DOHH2 (cell line): ENCODE results near the gene ZNRF4.

ENCODE experiments used
- H3F3A ChIP-seq: fragments of 200-600 bp; sonication (generic), shearing (Covaris generic); 2 replicates; pipeline ENCODE4 v1.6.0; 2016; ENCODE audit warnings: antibody characterized with exemption, mild to moderate bottlenecking; ENCODE audit not compliant: control insufficient read depth, insufficient read depth
- H3K27ac ChIP-seq: fragments of 200-600 bp; sonication (generic); 2 replicates; pipeline ENCODE4 v1.5.1; 2014; ENCODE audit warnings: low read depth, mild to moderate bottlenecking, low read length, moderate library complexity
- H3K27me3 ChIP-seq: fragments of 200-600 bp; sonication (generic); 2 replicates; pipeline ENCODE4 v1.6.1; 2014; ENCODE audit warnings: mild to moderate bottlenecking, low read length, mixed read lengths; ENCODE audit not compliant: control insufficient read depth
- H3K36me3 ChIP-seq: fragments of 200-600 bp; sonication (generic); 2 replicates; pipeline ENCODE4 v1.6.1; 2014; ENCODE audit warnings: mild to moderate bottlenecking, low read length, moderate library complexity, mixed read lengths; ENCODE audit not compliant: control insufficient read depth
- H3K4me1 ChIP-seq: fragments of 200-600 bp; sonication (generic); 2 replicates; pipeline ENCODE4 v1.6.1; 2014; ENCODE audit warnings: mild to moderate bottlenecking, low read length, mixed read lengths; ENCODE audit not compliant: control insufficient read depth
- H3K4me2 ChIP-seq: fragments of 200-600 bp; sonication (generic); 2 replicates; pipeline ENCODE4 v1.6.0; 2014; ENCODE audit warnings: mild to moderate bottlenecking, low read length, moderate library complexity
- H3K4me3 ChIP-seq: fragments of 200-600 bp; sonication (generic); 2 replicates; pipeline ENCODE4 v1.5.1; 2014; ENCODE audit warnings: mild to moderate bottlenecking, low read length, mixed read lengths
- H3K79me2 ChIP-seq: fragments of 200-600 bp; sonication (generic); 2 replicates; pipeline ENCODE4 v1.6.1; 2014; ENCODE audit warnings: mild to moderate bottlenecking, low read length, mixed read lengths; ENCODE audit not compliant: control insufficient read depth
- H3K9me2 ChIP-seq: fragments of 200-600 bp; sonication (generic); replicated peaks from 2 replicates; pipeline ENCODE4 v1.6.1; 2014; ENCODE audit warnings: mild to moderate bottlenecking, low read length, mixed read lengths; ENCODE audit not compliant: control insufficient read depth
- H3K9me3 ChIP-seq: fragments of 200-600 bp; sonication (generic); 2 replicates; pipeline ENCODE4 v1.6.1; 2014; ENCODE audit warnings: antibody characterized with exemption, low read length, mixed read lengths; ENCODE audit not compliant: control insufficient read depth, insufficient read depth
- H4K20me1 ChIP-seq: fragments of 200-600 bp; sonication (generic); 2 replicates; pipeline ENCODE4 v1.6.0; 2014; ENCODE audit warnings: low read depth, mild to moderate bottlenecking, antibody characterized with exemption, low read length, moderate library complexity; ENCODE audit not compliant: control insufficient read depth, insufficient read depth
- CTCF ChIP-seq: fragments of 200-600 bp; sonication (generic); IDR thresholded peaks from one replicate; pipeline ENCODE4 v1.5.1; 2014; ENCODE audit warnings: antibody characterized with exemption, mild to moderate bottlenecking, low read depth, low read length; ENCODE audit not compliant: poor library complexity, severe bottlenecking
- EZH2phosphoT487 ChIP-seq: fragments of 200-600 bp; sonication (generic); IDR thresholded peaks from 2 replicates; pipeline ENCODE4 v1.6.1; 2017; ENCODE audit warnings: borderline replicate concordance, mild to moderate bottlenecking, antibody characterized with exemption, low read length, moderate library complexity, mixed read lengths

The ZNRF4 gene

GRCh38 chr19:5472286-5472685, 17.1 kb downstream of the ZNRF4 start:
- Histone ChIP-seq H3K27me3 (no peaks in the 10 kb centered on the region), H3K27ac (no peak overlapping the region), H3K4me3 (no peak overlapping the region), H3K79me2 (no peaks in the 10 kb centered on the region), H3K36me3 (no peaks in the 10 kb centered on the region), H3F3A (no peaks in the 10 kb centered on the region), H3K9me2 (no peaks in the 10 kb centered on the region), H4K20me1 (no peaks in the 10 kb centered on the region), H3K9me3 (no peaks in the 10 kb centered on the region), H3K4me2 (no peak overlapping the region), H3K4me1 (no peaks in the 10 kb centered on the region)
- TF ChIP-seq EZH2phosphoT487 (no peak), CTCF (no peak)

- no peaks in the 10 kb centered on the region for H3F3A ChIP-seq
- no peaks in the 10 kb centered on the region for H3K9me3 ChIP-seq
- no peaks in the 10 kb centered on the region for H3K79me2 ChIP-seq
- H4K20me1 ChIP-seq = no peaks in the 10 kb centered on the region
- H3K4me3 ChIP-seq = no peak overlapping the region
- no peaks in the 10 kb centered on the region for H3K4me1 ChIP-seq
- no peak overlapping the region for H3K4me2 ChIP-seq
- no peak overlapping the region for H3K27ac ChIP-seq
- TF ChIP-seq CTCF = no peak
- TF ChIP-seq EZH2phosphoT487 = no peak
- H3K27me3 ChIP-seq = no peaks in the 10 kb centered on the region
- no peaks in the 10 kb centered on the region for H3K9me2 ChIP-seq
- H3K36me3 ChIP-seq = no peaks in the 10 kb centered on the region
Observed at GRCh38 chr19:5473646-5474045, 18.4 kb downstream of the ZNRF4 start.

GRCh38 chr19:5477451-5478215, 22.4 kb downstream of the ZNRF4 start:
- Histone ChIP-seq H3K4me1 (no peaks in the 10 kb centered on the region), H3K4me3 (no peak overlapping the region), H3K27ac (no peak overlapping the region), H4K20me1 (no peaks in the 10 kb centered on the region), H3F3A (no peaks in the 10 kb centered on the region), H3K27me3 (no peaks in the 10 kb centered on the region), H3K79me2 (no peaks in the 10 kb centered on the region), H3K9me2 (no peaks in the 10 kb centered on the region), H3K9me3 (no peaks in the 10 kb centered on the region), H3K4me2 (no peak overlapping the region), H3K36me3 (no peaks in the 10 kb centered on the region)
- TF ChIP-seq CTCF (no peak), EZH2phosphoT487 (no peak)
